ACC112 (cell line): Measurements from ENCODE around the gene TKTL1.

Experiments used
- H2AFZ ChIP-seq: fragments of 200-600 bp; sonication (generic); one replicate; pipeline ENCODE4 v1.6.0; 2017; ENCODE audit warnings: antibody characterized with exemption, low read length; ENCODE audit not compliant: unreplicated experiment
- H3K27ac ChIP-seq: fragments of 200-600 bp; sonication (generic); 2 replicates; pipeline ENCODE4 v1.5.1; 2014; ENCODE audit warnings: low read depth, mild to moderate bottlenecking, antibody characterized with exemption, low read length, moderate library complexity
- H3K27me3 ChIP-seq: fragments of 200-600 bp; sonication (generic); 2 replicates; pipeline ENCODE4 v1.6.1; 2014; ENCODE audit warnings: mild to moderate bottlenecking, antibody characterized with exemption, low read length, moderate library complexity, mixed read lengths; ENCODE audit not compliant: insufficient read depth
- H3K36me3 ChIP-seq: fragments of 200-600 bp; sonication (generic); 2 replicates; pipeline ENCODE4 v1.6.1; 2016; ENCODE audit warnings: mild to moderate bottlenecking, antibody characterized with exemption, low read length, moderate library complexity, mixed read lengths; ENCODE audit not compliant: insufficient read depth
- H3K4me1 ChIP-seq: fragments of 200-600 bp; sonication (generic); one replicate; pipeline ENCODE4 v1.6.1; 2016; ENCODE audit warnings: low read length, mixed read lengths; ENCODE audit not compliant: insufficient read depth, unreplicated experiment, control insufficient read depth
- H3K4me3 ChIP-seq: fragments of 200-600 bp; sonication (generic); 2 replicates; pipeline ENCODE4 v1.5.1; 2014; ENCODE audit warnings: mild to moderate bottlenecking, low read depth, low read length
- H3K79me2 ChIP-seq: fragments of 200-600 bp; sonication (generic); one replicate; pipeline ENCODE4 v1.6.0; 2016; ENCODE audit warnings: low read length; ENCODE audit not compliant: control insufficient read depth, unreplicated experiment, insufficient read depth

Gene TKTL1

DNA sequence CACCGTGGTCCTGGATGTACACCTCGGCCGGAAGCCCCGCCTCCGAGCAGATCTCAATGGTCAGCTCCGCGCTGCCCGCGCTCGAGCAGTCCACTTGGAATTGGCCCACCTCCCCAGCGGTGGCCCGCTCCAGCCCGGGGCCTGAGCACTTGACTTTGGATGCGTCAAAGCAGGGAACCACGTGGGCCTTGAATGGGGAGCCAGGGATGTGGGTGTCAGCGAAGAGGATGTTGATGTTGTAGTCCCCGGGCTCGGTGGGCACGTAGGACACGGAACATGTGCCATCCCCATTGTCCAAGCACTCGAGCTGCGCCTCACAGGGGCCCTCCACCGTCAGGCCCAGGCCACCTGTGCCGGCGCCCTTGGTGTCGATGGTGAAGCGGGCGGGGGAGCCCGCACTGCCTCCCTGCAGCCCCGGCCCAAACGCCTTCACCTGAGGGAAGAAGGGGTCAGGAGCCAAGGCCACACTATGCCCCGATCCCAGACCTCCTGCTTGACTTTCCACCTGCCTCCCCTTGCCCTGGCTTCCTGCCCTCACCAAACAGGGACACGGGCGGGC is 64.6 kb downstream of the TKTL1 start:
- peaks cover 66% of the 10 kb centered on the region for H3K79me2 ChIP-seq
- no peak overlapping the region for H3K4me3 ChIP-seq
- H3K27me3 ChIP-seq: no peaks in the 10 kb centered on the region
- H3K27ac ChIP-seq: no peak overlapping the region
- peaks cover 3% of the 10 kb centered on the region for H3K4me1 ChIP-seq
- 0 out of 2 replicates have a peak, but pooled peaks cover 6% of the 10 kb centered on the region for H3K36me3 ChIP-seq
- no peak overlapping the region for H2AFZ ChIP-seq

DNA sequence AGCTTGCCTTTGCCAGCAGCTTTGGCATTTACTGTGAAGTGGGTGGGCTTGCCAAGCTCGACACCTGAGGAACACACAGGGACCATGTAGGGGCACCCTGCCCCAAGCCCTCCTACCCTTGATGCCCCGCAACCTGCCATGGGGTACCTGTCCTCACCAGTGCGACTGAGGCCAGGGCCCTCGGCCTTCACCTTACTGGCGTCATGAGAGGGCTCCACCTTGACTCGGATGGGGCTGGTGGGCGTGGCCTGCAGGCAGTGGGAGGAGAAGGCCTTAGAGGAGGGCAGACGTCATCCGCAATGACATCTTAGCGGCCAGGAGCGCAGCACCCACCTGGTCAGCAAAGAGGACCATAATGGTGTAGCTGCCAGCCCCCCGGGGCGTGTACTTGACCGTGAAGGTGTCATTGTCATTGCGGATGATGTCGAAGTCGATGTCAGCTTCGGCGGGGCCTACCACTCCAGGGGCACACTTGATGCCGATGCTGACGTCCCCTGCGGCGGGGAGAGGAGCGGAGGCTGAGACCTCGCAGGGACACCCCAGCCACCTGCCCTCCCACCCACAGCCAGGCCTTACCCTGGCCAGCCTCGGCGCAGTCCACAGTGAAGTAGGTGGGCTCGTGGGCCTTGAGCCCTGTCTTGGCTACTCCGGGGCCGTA is 66.6 kb downstream of the TKTL1 start:
- peaks cover 13% of the 10 kb centered on the region; the same call in 1 of the 2 replicates for H3K36me3 ChIP-seq
- no peak overlapping the region; the same call in 1 of the 2 replicates for H3K27ac ChIP-seq
- H2AFZ ChIP-seq: no peak overlapping the region
- H3K4me3 ChIP-seq: no peak overlapping the region
- H3K4me1 ChIP-seq: peaks cover 8% of the 10 kb centered on the region
- H3K79me2 ChIP-seq: peaks cover 81% of the 10 kb centered on the region
- no peaks in the 10 kb centered on the region for H3K27me3 ChIP-seq

DNA sequence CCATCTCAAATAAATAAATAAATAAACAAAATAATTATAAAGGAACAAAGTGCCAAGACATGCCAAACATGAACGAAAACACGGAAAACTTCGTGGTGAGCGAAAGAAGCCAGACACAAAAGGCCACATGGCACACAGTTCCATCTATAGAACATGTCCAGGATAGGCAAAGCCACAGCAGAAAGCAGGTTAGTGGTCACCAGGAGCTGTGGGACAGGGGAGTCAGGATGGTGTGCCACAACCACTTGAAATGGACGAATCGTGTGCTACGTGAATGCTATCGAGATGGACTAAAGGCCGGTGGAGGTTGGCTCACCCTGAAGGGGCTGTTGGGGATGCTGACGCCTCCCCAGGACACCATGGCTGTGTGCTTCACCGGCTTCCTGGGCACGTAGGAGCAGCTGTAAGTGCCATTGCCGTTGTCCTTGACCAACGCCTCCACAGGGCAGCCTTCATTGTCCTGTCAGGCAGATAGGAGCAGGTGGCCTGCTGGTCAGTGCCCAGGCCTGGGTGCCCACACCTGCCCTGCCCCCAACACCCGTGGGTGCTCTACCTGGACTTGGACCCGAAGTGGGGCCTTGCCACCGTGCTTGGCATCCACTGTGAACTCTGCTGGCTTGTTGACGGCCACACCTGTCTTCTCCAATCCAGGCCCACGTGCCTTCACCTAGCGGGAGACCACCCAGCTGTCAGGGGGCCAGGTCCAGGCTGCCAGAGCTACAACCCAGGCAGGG is 68.3 kb downstream of the TKTL1 start:
- Histone ChIP-seq H2AFZ (no peak overlapping the region), H3K36me3 (peaks cover 11% of the 10 kb centered on the region; the same call in 1 of the 2 replicates), H3K4me3 (no peak overlapping the region), H3K27me3 (no peaks in the 10 kb centered on the region), H3K4me1 (peaks cover 20% of the 10 kb centered on the region), H3K79me2 (peaks cover 83% of the 10 kb centered on the region), H3K27ac (no peak overlapping the region)

DNA sequence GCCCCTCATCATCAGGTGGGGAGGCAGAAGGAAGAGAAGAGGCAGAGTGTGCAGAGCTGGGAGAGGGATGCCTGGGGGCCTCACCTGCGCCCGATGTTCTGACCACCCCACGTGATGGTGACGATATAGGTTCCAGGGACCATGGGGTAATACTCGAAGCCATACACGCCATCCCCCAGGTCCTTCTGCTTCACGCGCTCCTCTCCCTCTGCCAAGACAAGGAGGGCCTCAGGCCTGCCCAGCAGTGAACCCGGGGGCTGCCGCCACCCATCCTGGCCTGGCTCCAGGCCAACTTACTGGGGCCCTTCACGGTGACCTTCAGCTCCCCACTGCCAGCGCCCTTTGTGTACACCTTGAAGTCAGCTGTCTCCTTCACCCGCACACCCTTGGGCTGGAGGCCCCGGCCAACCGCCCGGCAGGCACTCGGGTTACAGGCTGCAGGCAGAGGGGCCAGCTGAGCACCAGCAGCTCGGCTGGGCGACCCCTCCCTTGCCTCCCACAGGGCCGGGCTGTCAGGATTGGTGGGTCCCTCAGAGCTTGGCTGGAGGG is 69.5 kb downstream of the TKTL1 start:
- peaks cover 20% of the 10 kb centered on the region for H3K4me1 ChIP-seq
- no peak overlapping the region; the same call in 1 of the 2 replicates for H3K27ac ChIP-seq
- peaks cover 81% of the 10 kb centered on the region for H3K79me2 ChIP-seq
- no peaks in the 10 kb centered on the region for H3K27me3 ChIP-seq
- H2AFZ ChIP-seq: no peak overlapping the region
- no peak overlapping the region for H3K4me3 ChIP-seq
- peaks cover 12% of the 10 kb centered on the region; the same call in 1 of the 2 replicates for H3K36me3 ChIP-seq

DNA sequence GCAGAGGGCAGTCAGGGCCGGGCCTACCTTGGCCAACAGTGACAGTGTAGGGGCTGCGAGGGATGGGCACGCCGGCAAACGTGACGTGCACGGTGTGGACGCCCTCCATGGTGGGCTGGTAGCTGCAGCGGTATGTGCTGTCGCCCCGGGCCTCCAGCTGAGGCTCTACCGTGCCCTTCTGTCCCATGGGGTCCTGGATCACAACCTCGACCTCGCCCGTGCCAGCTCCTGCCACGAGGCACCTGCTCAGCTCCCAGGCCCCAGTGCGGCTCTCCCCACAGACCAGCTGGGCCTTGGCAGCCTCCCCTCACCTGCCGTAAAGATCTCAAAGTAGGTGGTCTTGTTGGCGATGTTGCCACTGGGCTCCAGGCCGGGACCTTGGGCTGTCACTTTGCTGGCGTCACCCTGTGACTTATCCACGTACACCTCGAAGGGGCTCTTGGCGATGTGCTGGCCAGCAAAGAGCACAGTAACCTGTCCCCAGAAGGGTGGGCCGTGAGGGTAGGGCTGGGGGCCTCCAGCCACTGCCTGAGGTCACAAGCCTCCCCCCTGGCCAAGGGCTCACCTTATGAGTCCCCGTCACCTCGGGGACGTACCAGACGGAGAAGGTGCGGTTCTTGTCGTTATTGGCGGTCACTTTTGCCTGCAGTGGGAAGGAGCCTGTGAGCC is 70.5 kb downstream of the TKTL1 start:
- H3K27ac ChIP-seq: peak overlapping the region; percentile 100; the same call in 1 of the 2 replicates
- H3K79me2 ChIP-seq: peaks cover 85% of the 10 kb centered on the region
- H3K4me3 ChIP-seq: no peak overlapping the region
- peaks cover 20% of the 10 kb centered on the region for H3K4me1 ChIP-seq
- peaks cover 14% of the 10 kb centered on the region; the same call in 1 of the 2 replicates for H3K36me3 ChIP-seq
- H3K27me3 ChIP-seq: no peaks in the 10 kb centered on the region
- no peak overlapping the region for H2AFZ ChIP-seq

DNA sequence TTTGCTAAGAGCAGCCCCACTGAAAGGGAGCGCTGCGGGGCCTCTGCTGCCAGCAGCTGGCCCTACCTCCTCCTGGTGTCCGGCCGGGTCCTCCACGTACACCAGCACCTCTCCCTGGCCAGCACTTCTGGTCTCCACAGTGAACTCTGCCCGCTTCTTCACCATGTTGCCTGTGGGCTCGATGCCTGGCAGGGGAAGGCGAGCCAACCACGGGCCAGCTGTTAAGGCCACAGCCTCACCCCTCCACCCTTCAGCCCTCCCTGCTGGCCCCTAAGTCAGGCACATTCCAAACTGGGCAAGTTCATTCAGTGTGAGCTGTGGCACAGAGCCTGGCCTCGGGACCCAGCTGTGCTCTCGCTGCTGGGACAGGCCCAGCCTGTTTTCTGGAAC is 71.1 kb downstream of the TKTL1 start:
- Histone ChIP-seq H3K4me1 (peaks cover 20% of the 10 kb centered on the region), H3K27me3 (no peaks in the 10 kb centered on the region), H3K27ac (peak overlapping the region; percentile 100), H3K79me2 (peaks cover 81% of the 10 kb centered on the region), H3K4me3 (no peak overlapping the region), H3K36me3 (peaks cover 14% of the 10 kb centered on the region; the same call in 1 of the 2 replicates), H2AFZ (no peak overlapping the region)

DNA sequence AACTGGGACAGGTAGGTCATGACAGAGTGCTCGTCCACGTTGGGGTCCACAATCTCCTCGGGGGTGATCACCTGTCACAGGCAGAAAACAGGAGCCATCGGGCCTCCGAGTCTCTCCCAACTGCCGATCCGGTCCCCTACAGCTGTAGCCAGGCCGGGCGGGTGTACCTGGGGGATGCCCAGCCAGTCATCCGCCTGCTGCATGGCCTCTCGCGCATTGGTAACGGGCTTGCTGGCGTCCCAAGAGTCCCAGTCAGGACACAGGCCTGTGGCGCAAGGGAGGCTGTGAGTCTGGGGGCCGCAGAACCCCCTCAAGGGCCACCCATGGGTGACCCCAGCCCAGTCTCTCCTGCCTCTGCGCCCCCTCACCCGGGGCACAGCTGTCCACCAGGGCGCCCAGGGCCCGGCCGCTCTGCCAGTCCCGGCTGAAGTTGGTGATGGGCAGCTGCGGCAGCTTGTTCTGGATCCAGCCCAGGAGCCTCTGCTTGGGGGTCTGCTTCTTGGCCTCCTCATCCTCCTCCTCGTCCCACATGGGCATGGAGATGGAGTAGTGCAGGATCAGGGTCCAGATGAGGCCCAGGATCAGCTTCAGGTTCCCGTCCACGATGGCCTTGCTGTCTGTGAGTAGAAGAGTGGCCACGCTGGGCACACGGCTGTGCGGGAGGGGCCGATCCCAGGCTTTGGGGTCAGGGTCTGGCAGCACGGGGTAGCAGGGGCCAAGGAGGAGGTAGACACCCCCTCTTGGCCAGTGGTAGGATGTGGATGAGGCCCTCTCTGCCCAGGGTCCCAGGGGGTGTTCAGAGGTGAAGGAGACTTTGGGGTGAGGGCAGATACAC is 72.1 kb downstream of the TKTL1 start:
- H3K36me3 ChIP-seq: peaks cover 14% of the 10 kb centered on the region; the same call in 1 of the 2 replicates
- H3K27me3 ChIP-seq: no peaks in the 10 kb centered on the region
- peak overlapping the region; percentile 100 for H3K27ac ChIP-seq
- H3K79me2 ChIP-seq: peaks cover 78% of the 10 kb centered on the region
- H3K4me3 ChIP-seq: peak overlapping the region; percentile 96
- H2AFZ ChIP-seq: no peak overlapping the region
- peaks cover 23% of the 10 kb centered on the region for H3K4me1 ChIP-seq

DNA sequence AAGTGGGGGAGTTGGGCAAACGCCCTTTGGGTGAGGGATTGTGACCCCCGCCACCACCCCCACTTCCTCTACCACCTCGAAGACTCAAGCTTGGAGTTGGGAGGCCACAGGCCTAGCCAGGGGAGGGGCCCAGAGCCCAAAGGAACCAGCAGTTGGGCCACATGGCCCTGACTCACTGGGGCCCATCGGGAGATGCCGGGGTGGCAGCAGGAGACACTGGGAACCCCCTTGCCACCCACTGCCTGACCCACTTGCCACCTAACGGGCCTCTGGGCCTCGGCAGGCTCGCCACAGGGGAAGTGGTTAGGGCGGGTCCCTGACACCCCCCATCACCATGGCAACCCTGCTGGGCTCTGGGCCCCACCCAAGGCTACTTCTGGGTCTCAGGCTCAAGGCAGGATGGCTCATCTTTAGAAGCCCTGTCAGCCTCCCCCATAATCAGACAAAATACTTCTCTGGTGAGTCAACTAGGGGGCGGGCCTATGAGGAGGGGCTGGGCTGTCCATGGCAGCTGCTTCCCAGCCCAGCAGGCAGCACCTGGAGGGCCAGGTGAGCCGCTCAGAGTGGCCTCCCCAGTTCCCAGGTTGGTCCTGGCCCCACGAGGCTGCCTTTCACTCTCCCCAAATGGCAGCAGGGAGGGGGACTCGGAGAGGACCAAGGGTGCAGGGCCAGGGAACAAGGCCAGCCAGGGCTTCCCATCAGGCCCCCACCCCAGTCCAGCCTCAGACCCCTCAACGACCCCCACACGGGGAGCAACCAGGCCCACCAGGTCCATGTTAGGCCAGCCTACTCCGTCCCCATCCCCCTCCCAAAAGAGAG is 73.2 kb downstream of the TKTL1 start:
- H2AFZ ChIP-seq: no peak overlapping the region
- H3K27me3 ChIP-seq: no peaks in the 10 kb centered on the region
- peaks cover 27% of the 10 kb centered on the region for H3K4me1 ChIP-seq
- peaks cover 14% of the 10 kb centered on the region; the same call in 1 of the 2 replicates for H3K36me3 ChIP-seq
- peak overlapping the region; percentile 100 for H3K27ac ChIP-seq
- peaks cover 82% of the 10 kb centered on the region for H3K79me2 ChIP-seq
- peak overlapping the region; percentile 96 for H3K4me3 ChIP-seq
